Muscle layer of duodenum (tissue), 2 donors: Measurements from ENCODE around the gene TFIP11.
"Not testable (repeated sequence)": the region's sequence is repeated elsewhere in the genome, so short reads cannot be mapped to it uniquely, and the experiment has no call there.

Source experiments
- H3K27ac ChIP-seq: one replicate; pipeline ENCODE4 v1.7.0; 2013; ENCODE audit warnings: mild to moderate bottlenecking, low read length
- H3K27me3 ChIP-seq: one replicate; pipeline ENCODE4 v1.7.0; 2013; ENCODE audit warnings: low read depth, mild to moderate bottlenecking, control low read depth, low read length
- H3K36me3 ChIP-seq, 2 donors: one replicate each; pipeline ENCODE4 v1.7.0; 2013; ENCODE audit warnings: low read length in 2 of 2, control low read depth in 1 of 2, mild to moderate bottlenecking in 1 of 2; ENCODE audit not compliant: insufficient read depth in 2 of 2, control insufficient read depth in 1 of 2
- H3K4me1 ChIP-seq, 2 donors: one replicate each; pipeline ENCODE4 v1.7.0; 2013; ENCODE audit warnings: low read length in 2 of 2, mild to moderate bottlenecking in 2 of 2, control low read depth in 1 of 2, moderate library complexity in 1 of 2; ENCODE audit not compliant: insufficient read depth in 2 of 2, control insufficient read depth in 1 of 2
- H3K4me3 ChIP-seq, 2 donors: one replicate each; pipeline ENCODE4 v1.7.0; 2013; ENCODE audit warnings: low read length in 2 of 2, low read depth in 1 of 2, mild to moderate bottlenecking in 1 of 2
- H3K9me3 ChIP-seq, 2 donors: one replicate each; pipeline ENCODE4 v1.7.0; 2013; ENCODE audit warnings: low read length in 2 of 2, control low read depth in 1 of 2, mild to moderate bottlenecking in 1 of 2; ENCODE audit not compliant: control insufficient read depth in 1 of 2
- donor health status: healthy.

Gene TFIP11

GRCh38 chr22:26536762-26537134 is 24.5 kb upstream of the TFIP11 start:
- no peak overlapping the region for H3K4me3 ChIP-seq
- no peaks in the 10 kb centered on the region for H3K4me1 ChIP-seq
- H3K36me3 ChIP-seq, result peaks cover 4 to 11% of the 10 kb centered on the region in 2 donors
- no peaks in the 10 kb centered on the region for H3K27me3 ChIP-seq
- H3K9me3 ChIP-seq, result no peaks in the 10 kb centered on the region
- H3K27ac ChIP-seq, result no peak overlapping the region

GRCh38 chr22:26536056-26536761 is 23.9 kb upstream of the TFIP11 start:
- H3K4me1 ChIP-seq, result no peaks in the 10 kb centered on the region
- H3K27me3 ChIP-seq, result no peaks in the 10 kb centered on the region
- no peaks in the 10 kb centered on the region for H3K9me3 ChIP-seq
- peaks cover 7 to 10% of the 10 kb centered on the region in 2 donors for H3K36me3 ChIP-seq
- no peak overlapping the region for H3K27ac ChIP-seq
- H3K4me3 ChIP-seq, result no peak overlapping the region

DNA sequence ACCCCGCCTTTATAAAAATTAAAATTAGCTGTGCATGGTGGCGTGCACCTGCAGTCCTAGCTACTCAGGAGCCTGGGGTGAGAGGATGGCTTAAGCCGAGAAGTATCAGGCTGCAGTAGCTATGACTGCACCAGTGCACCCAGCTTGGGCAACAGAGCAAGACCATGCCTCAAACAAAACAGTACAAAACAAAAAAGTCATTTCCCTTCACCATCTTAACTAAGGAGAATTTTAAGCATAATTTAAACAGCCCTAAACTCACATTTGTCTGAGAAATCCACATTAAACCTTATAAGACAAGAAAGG is 23.3 kb upstream of the TFIP11 start:
- H3K36me3 ChIP-seq, result peaks cover 7 to 11% of the 10 kb centered on the region in 2 donors
- no peaks in the 10 kb centered on the region for H3K4me1 ChIP-seq
- H3K27me3 ChIP-seq, result no peaks in the 10 kb centered on the region
- H3K9me3 ChIP-seq, result no peaks in the 10 kb centered on the region
- no peak overlapping the region for H3K4me3 ChIP-seq
- no peak overlapping the region for H3K27ac ChIP-seq

- Histone ChIP-seq H3K36me3 (peaks cover 4 to 8% of the 10 kb centered on the region in 2 donors), H3K4me1 (no peaks in the 10 kb centered on the region)
Measured at GRCh38 chr22:26534874-26535602, 22.8 kb upstream of the TFIP11 start.

GRCh38 chr22:26534171-26534855 is 22.0 kb upstream of the TFIP11 start:
- no peak overlapping the region for H3K4me3 ChIP-seq
- no peaks in the 10 kb centered on the region for H3K27me3 ChIP-seq
- no peak overlapping the region for H3K27ac ChIP-seq
- no peaks in the 10 kb centered on the region for H3K4me1 ChIP-seq
- H3K9me3 ChIP-seq, result no peaks in the 10 kb centered on the region
- peaks cover 4 to 13% of the 10 kb centered on the region in 2 donors for H3K36me3 ChIP-seq

More at GRCh38 chr22:26534874-26535602, 22.8 kb upstream of the TFIP11 start:
- no peaks in the 10 kb centered on the region for H3K27me3 ChIP-seq
- H3K4me3 ChIP-seq, result no peak overlapping the region
- H3K27ac ChIP-seq, result no peak overlapping the region
- H3K9me3 ChIP-seq, result no peaks in the 10 kb centered on the region

DNA sequence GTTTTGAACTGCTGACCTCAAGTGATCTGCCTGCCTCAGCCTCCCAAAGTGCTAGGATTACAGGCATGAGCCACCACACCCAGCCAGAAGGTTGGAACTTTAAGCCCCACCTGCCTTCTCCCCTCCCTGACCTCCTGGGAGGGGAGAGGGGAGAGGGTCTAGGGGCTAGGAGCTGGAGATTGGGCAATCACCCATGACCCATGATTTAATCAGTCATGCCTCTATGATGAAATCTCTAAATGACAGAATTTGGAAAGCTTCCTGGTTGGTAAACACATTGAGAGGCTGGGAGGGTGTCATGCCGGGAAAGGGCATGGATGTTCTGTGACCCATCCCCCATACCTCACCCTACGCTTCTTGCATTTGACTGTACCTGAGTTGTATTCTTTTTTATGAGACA is 17.1 kb upstream of the TFIP11 start:
- Histone ChIP-seq H3K27me3 (no peaks in the 10 kb centered on the region), H3K4me1 (no peaks in the 10 kb centered on the region), H3K4me3 (no peak overlapping the region), H3K27ac (no peak overlapping the region), H3K9me3 (no peaks in the 10 kb centered on the region), H3K36me3 (peaks cover 16 to 26% of the 10 kb centered on the region in 2 donors)

GRCh38 chr22:26528518-26528917 is 16.2 kb upstream of the TFIP11 start:
- H3K27me3 ChIP-seq, H3K4me3 ChIP-seq, H3K4me1 ChIP-seq, H3K27ac ChIP-seq, H3K9me3 ChIP-seq: not testable (repeated sequence)
- H3K36me3 ChIP-seq, result peaks cover 16 to 26% of the 10 kb centered on the region in 2 donors

DNA sequence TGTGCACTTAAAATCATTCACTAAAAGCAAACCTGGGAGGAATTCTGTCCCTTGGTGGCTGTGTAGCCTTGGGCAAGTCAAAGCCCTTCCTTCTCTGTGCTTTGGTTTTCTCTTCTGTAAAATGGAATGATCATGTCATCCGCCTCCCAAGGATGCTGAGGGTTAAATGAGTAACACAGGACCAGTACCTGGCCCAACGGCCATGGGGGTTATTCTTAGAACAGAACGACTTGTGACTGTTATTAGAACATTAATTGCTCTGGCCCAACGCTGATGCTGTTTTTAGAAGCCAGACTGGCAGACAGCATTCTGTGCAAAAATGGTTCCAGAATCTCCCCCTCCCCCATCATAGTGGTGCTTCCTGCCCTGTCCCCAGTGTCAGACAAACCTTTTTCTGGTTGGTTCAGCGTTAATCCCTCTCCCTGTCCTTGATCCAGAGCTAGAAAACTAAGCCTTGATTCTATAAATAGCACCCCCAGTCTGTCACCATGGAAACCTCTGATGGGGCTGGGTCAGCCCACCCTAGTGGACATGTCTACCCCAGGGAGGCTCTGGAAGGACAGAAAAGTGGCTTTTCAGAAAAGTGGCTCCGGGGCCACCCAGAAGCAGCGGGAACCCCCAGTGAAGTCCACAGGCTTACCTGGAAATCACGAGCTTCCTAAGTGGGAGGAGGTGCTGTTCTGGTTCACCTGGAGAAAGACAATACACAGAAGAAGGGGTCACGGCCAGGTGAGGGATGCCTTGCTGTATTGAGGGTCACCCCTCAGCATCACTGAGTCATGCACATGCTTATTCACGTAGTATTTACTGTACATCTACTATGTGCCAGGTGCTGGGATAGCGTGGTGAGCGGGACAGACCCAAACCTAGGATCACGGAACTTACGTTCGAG is 15.5 kb upstream of the TFIP11 start:
- no peaks in the 10 kb centered on the region for H3K4me1 ChIP-seq

GRCh38 chr22:26527167-26527566 is 14.9 kb upstream of the TFIP11 start:
- no peaks in the 10 kb centered on the region for H3K27me3 ChIP-seq
- H3K4me3 ChIP-seq, result no peak overlapping the region
- H3K36me3 ChIP-seq, result peaks cover 16 to 26% of the 10 kb centered on the region in 2 donors
- no peaks in the 10 kb centered on the region for H3K9me3 ChIP-seq
- no peaks in the 10 kb centered on the region for H3K4me1 ChIP-seq
- H3K27ac ChIP-seq, result no peak overlapping the region

More for the DNA sequence above, 15.5 kb upstream of the TFIP11 start:
- Histone ChIP-seq H3K27me3 (no peaks in the 10 kb centered on the region), H3K36me3 (peaks cover 16 to 26% of the 10 kb centered on the region in 2 donors), H3K9me3 (no peaks in the 10 kb centered on the region), H3K27ac (no peak overlapping the region), H3K4me3 (no peak overlapping the region)

DNA sequence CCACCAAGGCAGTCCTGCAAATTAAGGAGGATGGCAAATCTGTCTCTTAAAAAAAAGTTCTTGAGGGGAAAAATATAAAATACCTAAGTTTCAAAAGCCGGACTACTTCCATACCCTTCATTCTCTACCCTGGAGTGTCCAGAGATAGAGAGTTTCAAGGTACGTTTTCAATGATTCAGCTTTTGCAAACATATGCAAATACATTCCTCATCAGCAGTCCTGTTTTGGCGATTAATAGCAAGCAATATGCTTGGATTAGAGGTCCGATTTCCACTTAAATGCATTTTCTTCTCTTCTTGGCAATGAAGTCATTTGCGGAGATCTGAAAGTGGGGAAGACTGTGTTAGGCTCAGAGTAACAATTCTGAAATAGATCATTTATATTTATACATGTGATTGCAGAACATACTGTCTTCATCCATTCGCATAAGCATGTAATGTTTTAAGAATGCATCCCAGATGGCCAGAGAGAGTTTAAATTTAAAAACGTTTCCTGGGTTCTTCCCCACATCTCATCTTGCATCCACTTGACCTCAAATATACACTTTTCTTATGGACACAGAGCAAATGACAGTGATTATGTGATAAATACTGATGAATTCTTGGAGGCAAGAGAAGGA is 13.8 kb upstream of the TFIP11 start:
- no peaks in the 10 kb centered on the region for H3K9me3 ChIP-seq
- H3K36me3 ChIP-seq, result peaks cover 15 to 22% of the 10 kb centered on the region in 2 donors
- H3K27me3 ChIP-seq, result no peaks in the 10 kb centered on the region
- H3K4me3 ChIP-seq, result no peak overlapping the region
- H3K4me1 ChIP-seq, result no peaks in the 10 kb centered on the region
- H3K27ac ChIP-seq, result no peak overlapping the region
